Measurements from ENCODE around the gene SLCO2B1. TPM values are rescaled to one million over a fixed set of nuclear protein-coding genes. Genes with fewer than 3 reads are reported as not detected.

The SLCO2B1 gene
- total and polyA plus RNA-seq, 2 of the 8 experiments (the other 6 are each of a cell fraction or from before 2014, with no cell fraction given) = 0.03 TPM; not detected in 1

DNA sequence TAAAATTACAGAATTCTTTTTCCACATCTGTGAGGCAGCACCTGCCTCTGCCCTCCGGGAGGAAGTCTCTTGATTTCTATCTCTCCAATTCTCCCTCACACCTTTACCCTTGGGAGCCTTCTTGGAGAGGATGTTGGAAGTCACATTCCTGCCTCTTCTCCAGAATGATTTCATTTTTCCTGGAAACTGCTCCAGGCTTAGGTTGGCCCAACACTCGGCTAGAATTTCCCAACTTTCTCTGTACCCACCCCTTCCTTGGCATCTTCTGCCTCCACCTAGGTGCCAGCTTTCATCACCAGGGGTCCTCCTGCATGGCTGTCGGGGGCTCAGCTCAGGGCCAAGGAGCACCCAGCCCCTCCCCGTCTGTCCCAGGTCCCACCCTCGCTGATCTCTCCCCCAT is 43.2 kb downstream of the SLCO2B1 start:
- Histone ChIP-seq H3K27ac (ENCODE audit: low read depth, low read length) (no peak overlapping the region), H3K9ac (replicated peaks in 1 of 4; ENCODE audit: extremely low read depth in 1 of 4, low read depth in 3 of 4, low read length in 3 of 4) (no peak overlapping the region), H3K4me2 (ENCODE audit: insufficient read depth in 1 of 2, low read depth in 2 of 2, low read length in 2 of 2) (no peak overlapping the region), H2BK20ac (ENCODE audit: low read length) (no peak overlapping the region), H3K4me3 (ENCODE audit: extremely low read depth in 1 of 4, insufficient read depth in 2 of 4, low read depth in 3 of 4, low read length in 4 of 4) (no peak overlapping the region), H3K56ac (replicated peaks; ENCODE audit: insufficient read length, low read depth, low read length) (no peak overlapping the region), H3K79me2 (ENCODE audit: control insufficient read depth in 1 of 2, insufficient read depth in 2 of 2, low read length in 2 of 2) (no peaks in the 10 kb centered on the region), H2BK15ac (ENCODE audit: low read length) (no peak overlapping the region), H3K36me3 (ENCODE audit: control insufficient read depth in 2 of 4, insufficient read depth in 4 of 4, low read length in 3 of 4) (no peaks in the 10 kb centered on the region), H2AK5ac (ENCODE audit: low read depth, low read length) (no peak overlapping the region), H3K23ac (ENCODE audit: insufficient read length) (no peak overlapping the region), H2AFZ (ENCODE audit: low read length) (no peak overlapping the region), H3K27me3 (replicated peaks in 1 of 4; ENCODE audit: control insufficient read depth in 3 of 4, extremely low read depth in 1 of 4, insufficient read depth in 3 of 4, low read length in 3 of 4) (no peaks in the 10 kb centered on the region), H3K18ac (ENCODE audit: extremely low read depth, low read length) (no peak overlapping the region), H4K91ac (replicated peaks; ENCODE audit: insufficient read length, low read length) (no peak overlapping the region), H3K79me1 (ENCODE audit: low read depth, low read length) (no peaks in the 10 kb centered on the region), H2BK5ac (ENCODE audit: low read depth, low read length) (no peak overlapping the region), H4K5ac (ENCODE audit: insufficient read length, low read depth, low read length) (no peak overlapping the region), H3K23me2 (ENCODE audit: low read depth, low read length) (no peaks in the 10 kb centered on the region), H3K4me1 (replicated peaks in 1 of 4; ENCODE audit: control insufficient read depth in 3 of 4, insufficient read depth in 4 of 4, low read length in 3 of 4) (peaks cover 0 to 6% (median 2%) of the 10 kb centered on the region in 4 experiments; a peak in 2 of 7 replicates), H2BK120ac (replicated peaks; ENCODE audit: low read depth, low read length) (no peak overlapping the region), H3K14ac (ENCODE audit: insufficient read length) (no peak overlapping the region), H3K4ac (replicated peaks; ENCODE audit: insufficient read length, low read depth, low read length) (no peak overlapping the region), H4K8ac (ENCODE audit: extremely low read depth, insufficient read depth, low read length) (no peak overlapping the region), H4K20me1 (replicated peaks in 1 of 2; ENCODE audit: control insufficient read depth in 1 of 2, insufficient read depth in 2 of 2, low read length in 2 of 2) (no peaks in the 10 kb centered on the region), H2BK12ac (ENCODE audit: low read depth, low read length) (no peak overlapping the region), H3K9me3 (ENCODE audit: insufficient read depth in 2 of 2, low read depth in 1 of 2, low read length in 1 of 2) (no peaks in the 10 kb centered on the region)
- no peak for DNase-seq (ENCODE audit: low read depth in 1 of 2, low spot score in 2 of 2)
- TF ChIP-seq, protein P1, sequence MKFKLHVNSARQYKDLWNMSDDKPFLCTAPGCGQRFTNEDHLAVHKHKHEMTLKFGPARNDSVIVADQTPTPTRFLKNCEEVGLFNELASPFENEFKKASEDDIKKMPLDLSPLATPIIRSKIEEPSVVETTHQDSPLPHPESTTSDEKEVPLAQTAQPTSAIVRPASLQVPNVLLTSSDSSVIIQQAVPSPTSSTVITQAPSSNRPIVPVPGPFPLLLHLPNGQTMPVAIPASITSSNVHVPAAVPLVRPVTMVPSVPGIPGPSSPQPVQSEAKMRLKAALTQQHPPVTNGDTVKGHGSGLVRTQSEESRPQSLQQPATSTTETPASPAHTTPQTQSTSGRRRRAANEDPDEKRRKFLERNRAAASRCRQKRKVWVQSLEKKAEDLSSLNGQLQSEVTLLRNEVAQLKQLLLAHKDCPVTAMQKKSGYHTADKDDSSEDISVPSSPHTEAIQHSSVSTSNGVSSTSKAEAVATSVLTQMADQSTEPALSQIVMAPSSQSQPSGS (IDR thresholded peaks at IDR 0.05; ENCODE audit: low read length) = no peak
- no peak for TF ChIP-seq CEBPB (IDR thresholded peaks at IDR 0.05; ENCODE audit: low read depth, low read length)
- POLR2A ChIA-PET (ENCODE audit: partially characterized antibody) = no interaction called here
- WGBS, 2 experiments (ENCODE audit: extremely low coverage in 1 of 2, insufficient coverage in 1 of 2, insufficient read length in 1 of 2, insufficient replicate concordance in 2 of 2, low coverage in 1 of 2, low lambda C conversion rate in 2 of 2, missing lambda C conversion rate in 1 of 2) = 83% methylated on average over 3 of the region's 5 CpGs; no CpG with 5 or more reads in 1 of the 2 experiments
- FAIRE-seq = no peak
- CTCF ChIA-PET (ENCODE audit: partially characterized antibody) = interaction anchor here (0.8 to 19.9 kb wide), 8 partner anchors 11 to 172 kb away, joined by 4 to 825 read pairs (median 6); partner anchors contain the start of genes SLCO2B1 and TPBGL

Data from H1 (cell line).